ENCODE data around the gene TRIM46. TPM values are rescaled to one million over a fixed set of nuclear protein-coding genes. Genes with fewer than 3 reads are reported as not detected.

The TRIM46 gene
- polyA plus RNA-seq, 2 of the 4 experiments (the other 2 are of a cell fraction) = 1.1 to 2.8 TPM

- peaks cover 48% of the 10 kb centered on the region for H3K4me1 ChIP-seq
- ATAC-seq (peak; percentile 26 to 32; a peak in 5 of 6 replicates), FAIRE-seq (no peak), DNase-seq (ENCODE audit: low read depth in 1 of 2, low spot score in 1 of 2) (peak in 1 of 2 experiments; percentile 88)
- H3K9me3 ChIP-seq = no peaks in the 10 kb centered on the region
- ChIA-PET POLR2A (interaction anchor here (1.0 to 2.0 kb wide), 3 partner anchors 10 to 70 kb away, joined by 3 to 8 read pairs (median 4); partner anchors contain the start of gene SLC50A1), CTCF (interaction anchor here (0.8 to 19.7 kb wide), 12 partner anchors 10 to 81 kb away, joined by 3 to 309 read pairs (median 6); partner anchors contain the start of genes KRTCAP2 and SLC50A1)
- no peak overlapping the region for H3K4me3 ChIP-seq
- peak overlapping the region; percentile 80 to 90 for H3K27ac ChIP-seq
- peak overlapping the region; percentile 89 for H3K4me2 ChIP-seq
- WGBS (ENCODE audit: missing lambda C conversion rate) = 24% methylated on average over 15 of the region's 16 CpGs
- TF ChIP-seq JUN (IDR thresholded peaks at IDR 0.05) = peak in 1 of 2 experiments; percentile 48; a peak in 2 of 5 replicates
- no peak for TF ChIP-seq CTCF (IDR thresholded peaks at IDR 0.05)
- no peak for TF ChIP-seq PBX3 (IDR thresholded peaks at IDR 0.05)
- TF ChIP-seq SMC3 (IDR thresholded peaks at IDR 0.05) = no peak
- TF ChIP-seq KDM5A (IDR thresholded peaks at IDR 0.05) = no peak
- TF ChIP-seq HOXB5 (CRISPR knock-in tag; IDR thresholded peaks at IDR 0.05) = no peak
- no peak for TF ChIP-seq HMGXB4 (CRISPR knock-in tag; IDR thresholded peaks at IDR 0.05; ENCODE audit: borderline replicate concordance)
- TF ChIP-seq EHF (CRISPR knock-in tag; IDR thresholded peaks at IDR 0.05) = no peak
- TF ChIP-seq RCOR1 (IDR thresholded peaks at IDR 0.05; ENCODE audit: low read depth, low read length) = no peak
- TF ChIP-seq NPAS2 (CRISPR knock-in tag; IDR thresholded peaks at IDR 0.05; ENCODE audit: borderline replicate concordance) = no peak
- no peak for TF ChIP-seq RNF2 (IDR thresholded peaks at IDR 0.05; ENCODE audit: borderline replicate concordance, low read depth)
- TF ChIP-seq MAZ (IDR thresholded peaks at IDR 0.05; ENCODE audit: borderline replicate concordance, low read depth, low read length) = no peak
- TF ChIP-seq TFCP2L1 (CRISPR knock-in tag; IDR thresholded peaks at IDR 0.05) = no peak
- 0 out of 3 replicates have a peak, but pooled peaks have one; percentile 19 for TF ChIP-seq BCL3 (IDR thresholded peaks at IDR 0.05)
- TF ChIP-seq RFX5 (IDR thresholded peaks at IDR 0.05) = no peak
- no peak for TF ChIP-seq ELK1 (IDR thresholded peaks at IDR 0.05; ENCODE audit: low read depth, low read length)
- no peak for TF ChIP-seq HES2 (IDR thresholded peaks at IDR 0.05)
- TF ChIP-seq ZSCAN20 (CRISPR knock-in tag; IDR thresholded peaks at IDR 0.05) = no peak
- TF ChIP-seq TP53 (CRISPR knock-in tag; IDR thresholded peaks at IDR 0.05) = no peak
- peak; percentile 28; the same call in 1 of the 2 replicates for TF ChIP-seq ESRRA (IDR thresholded peaks at IDR 0.05; ENCODE audit: borderline replicate concordance, low read length)
- no peak for TF ChIP-seq SREBF2 (IDR thresholded peaks at IDR 0.05)
- TF ChIP-seq ZNF302 (CRISPR knock-in tag; IDR thresholded peaks at IDR 0.05) = no peak
- no peak for TF ChIP-seq NR3C1 (IDR thresholded peaks at IDR 0.05)
- no peak for TF ChIP-seq HOXB13 (CRISPR knock-in tag; IDR thresholded peaks at IDR 0.05; ENCODE audit: low read depth)
- no peak for TF ChIP-seq BHLHE40 (IDR thresholded peaks at IDR 0.05; ENCODE audit: low read depth, low read length)
- no peak for TF ChIP-seq EHMT2 (IDR thresholded peaks at IDR 0.05; ENCODE audit: low read depth)
- no peak for TF ChIP-seq CBX8 (IDR thresholded peaks at IDR 0.05)
- TF ChIP-seq REST (IDR thresholded peaks at IDR 0.05) = no peak
Measured at GRCh38 chr1:155124503-155125463, 48.9 kb upstream of the TRIM46 start.
